ENCODE results near the gene SUOX.
"Not testable (repeated sequence)": the region's sequence is repeated elsewhere in the genome, so short reads cannot be mapped to it uniquely, and the experiment has no call there.

Gene SUOX

DNA sequence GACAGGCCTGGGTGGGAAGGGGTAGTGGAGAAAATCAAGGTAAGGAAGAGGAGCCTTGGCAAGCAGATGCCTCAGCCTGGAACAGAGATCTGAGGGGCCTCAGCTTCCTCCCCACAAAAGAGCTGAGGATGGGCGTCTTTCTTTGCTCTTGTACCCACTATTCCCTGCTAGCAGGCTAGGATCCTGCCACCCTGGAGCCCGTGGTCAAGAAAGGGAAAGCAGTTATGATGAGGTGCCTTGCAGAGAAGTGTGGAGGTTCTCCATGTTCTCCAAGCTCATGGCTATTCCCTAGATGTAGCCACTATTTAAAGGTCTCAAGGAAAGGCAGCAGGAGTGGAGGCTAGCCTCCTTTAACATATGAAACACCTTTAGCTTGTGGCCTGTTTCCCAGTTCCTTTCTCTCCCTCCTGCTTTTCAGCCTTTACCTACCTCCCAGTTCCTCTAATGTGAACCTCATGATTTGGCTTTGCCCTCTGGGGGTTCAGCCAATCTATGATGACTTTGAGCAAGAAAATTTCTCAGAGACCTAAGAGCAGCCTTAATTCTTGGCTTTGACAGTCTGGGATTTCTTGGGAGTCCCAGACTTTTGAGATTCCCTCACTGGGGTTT is 24.9 kb downstream of the SUOX start:
- DNase-seq = peak; percentile 56

DNA sequence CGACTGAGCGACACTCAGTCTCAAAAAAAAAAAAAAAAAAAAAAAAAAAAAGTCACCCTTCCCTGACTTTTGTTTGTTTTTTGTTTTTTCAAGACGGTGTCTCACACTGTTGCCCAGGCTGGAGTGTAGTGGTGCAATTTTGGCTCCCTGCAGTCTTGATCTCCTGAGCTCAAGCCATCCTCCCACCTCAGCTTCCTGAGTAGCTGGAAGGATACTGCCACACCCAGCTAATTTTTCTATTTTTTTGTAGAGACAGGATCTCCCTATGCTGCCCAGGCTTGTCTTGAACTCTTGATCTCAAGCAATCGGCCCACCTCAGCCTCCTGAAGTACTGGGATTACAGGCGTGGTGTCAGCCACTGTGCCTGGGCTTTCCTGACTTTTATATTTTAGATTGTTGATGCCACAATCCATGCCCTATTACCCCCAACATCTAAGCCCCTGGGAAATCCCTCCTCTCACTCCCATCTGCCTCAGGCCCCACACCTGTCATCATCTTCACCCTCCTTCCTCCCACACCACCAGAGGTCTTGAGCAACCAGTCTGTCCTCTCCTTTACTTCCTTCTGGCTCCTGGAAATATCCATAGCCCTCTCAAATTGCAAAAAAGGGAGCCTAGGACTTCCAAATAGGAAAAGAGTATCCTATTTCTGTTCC is 31.6 kb downstream of the SUOX start:
- DNase-seq = no peak

DNA sequence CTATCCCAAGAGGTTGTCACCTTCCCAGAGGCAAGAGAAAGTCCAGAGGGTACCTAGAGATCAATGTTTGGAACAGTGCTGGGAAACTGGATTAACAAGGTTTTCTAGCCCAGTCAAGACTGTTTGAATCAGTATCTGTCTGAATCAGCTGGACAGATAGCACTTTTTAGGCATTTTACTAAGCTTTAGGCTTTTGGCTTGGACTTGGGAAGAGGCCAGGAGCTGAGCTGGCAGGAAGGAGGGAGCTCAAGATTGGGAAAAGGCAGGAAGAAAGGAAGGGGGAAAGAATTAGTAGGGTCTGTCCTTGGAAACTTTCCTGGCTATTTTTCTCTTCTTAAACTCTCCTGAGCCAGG is 32.1 kb downstream of the SUOX start:
- no peak for DNase-seq

DNA sequence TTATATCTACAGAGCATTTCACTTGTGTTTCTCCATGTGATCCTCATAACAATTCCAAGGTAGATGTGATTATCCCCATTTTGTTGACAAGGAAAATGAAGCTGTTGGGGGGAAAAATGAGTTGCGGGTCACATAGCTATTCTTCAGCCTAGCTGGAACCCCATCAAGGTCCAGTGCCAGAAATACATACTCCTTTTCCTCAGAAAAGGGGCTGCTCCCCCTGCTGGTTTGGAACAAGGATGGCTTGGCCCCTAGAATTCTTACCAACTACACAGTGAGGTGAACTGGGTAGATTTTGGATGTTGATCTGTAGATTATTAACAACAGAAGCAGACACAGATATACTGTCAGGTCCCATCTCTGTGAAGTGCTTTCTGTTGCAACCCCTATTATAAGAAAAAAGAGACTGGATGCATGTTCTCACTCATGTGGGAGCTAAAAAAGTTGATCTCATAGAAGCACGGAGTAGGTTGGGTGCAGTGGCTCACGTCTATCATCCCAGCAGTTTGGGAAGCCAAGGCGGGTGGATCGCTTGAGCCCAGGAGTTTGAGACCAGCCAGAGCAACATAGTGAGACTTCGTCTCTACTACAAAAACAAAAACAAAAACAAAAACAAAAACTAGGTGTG is 32.7 kb downstream of the SUOX start:
- DNase-seq = peak; percentile 78

DNA sequence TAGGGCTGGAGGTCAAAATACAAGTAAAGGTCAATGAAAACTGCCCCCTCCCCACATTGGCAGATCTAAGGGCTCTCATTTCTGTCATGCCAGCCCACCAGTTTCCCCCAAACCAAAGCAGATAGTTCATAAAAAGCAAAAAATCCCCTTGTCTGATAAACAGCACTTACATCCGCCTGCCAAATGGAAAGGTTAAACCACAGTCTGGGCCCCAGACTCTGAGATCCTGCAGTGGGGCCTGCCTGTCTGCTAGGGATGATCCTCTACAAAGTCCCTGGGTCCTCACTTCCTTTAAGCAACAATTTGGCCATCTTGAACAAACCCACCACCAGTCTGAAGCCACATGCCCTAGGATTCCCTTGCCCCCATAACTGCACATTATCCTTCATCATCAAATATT is 34.9 kb downstream of the SUOX start:
- DNase-seq = no peak

DNA sequence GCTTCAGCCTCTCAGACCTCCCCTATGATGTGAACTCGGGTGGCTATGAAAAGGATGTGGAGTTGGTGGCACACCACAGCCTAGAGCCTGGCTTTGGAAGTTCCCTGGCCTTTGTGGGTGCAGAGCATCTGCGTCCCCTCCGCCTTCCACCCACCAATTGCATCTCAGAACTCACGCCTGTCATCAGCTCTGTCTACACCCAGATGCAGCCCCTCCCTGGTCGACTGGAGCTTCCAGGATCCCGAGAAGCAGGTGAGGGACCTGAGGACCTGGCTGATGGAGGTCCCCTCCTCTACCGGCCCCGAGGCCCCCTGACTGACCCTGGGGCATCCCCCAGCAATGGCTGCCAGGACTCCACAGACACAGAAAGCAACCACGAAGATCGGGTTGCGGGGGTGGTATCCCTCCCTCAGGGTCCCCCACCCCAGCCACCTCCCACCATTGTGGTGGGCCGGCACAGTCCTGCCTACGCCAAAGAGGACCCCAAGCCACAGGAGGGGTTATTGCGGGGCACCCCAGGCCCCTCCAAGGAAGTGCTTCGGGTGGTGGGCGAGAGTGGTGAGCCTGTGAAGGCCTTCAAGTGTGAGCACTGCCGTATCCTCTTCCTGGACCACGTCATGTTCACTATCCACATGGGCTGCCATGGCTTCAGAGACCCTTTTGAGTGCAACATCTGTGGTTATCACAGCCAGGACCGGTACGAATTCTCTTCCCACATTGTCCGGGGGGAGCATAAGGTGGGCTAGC is 37.7 kb downstream of the SUOX start:
- DNase-seq = no peak

DNA sequence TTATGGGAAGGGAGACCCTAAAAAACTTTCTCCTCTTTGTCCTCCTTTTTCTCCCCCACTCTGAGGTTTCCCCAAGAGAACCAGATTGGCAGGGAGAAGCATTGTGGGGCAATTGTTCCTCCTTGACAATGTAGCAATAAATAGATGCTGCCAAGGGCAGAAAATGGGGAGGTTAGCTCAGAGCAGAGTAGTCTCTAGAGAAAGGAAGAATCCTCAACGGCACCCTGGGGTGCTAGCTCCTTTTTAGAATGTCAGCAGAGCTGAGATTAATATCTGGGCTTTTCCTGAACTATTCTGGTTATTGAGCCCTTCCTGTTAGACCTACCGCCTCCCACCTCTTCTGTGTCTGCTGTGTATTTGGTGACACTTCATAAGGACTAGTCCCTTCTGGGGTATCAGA is 40.1 kb downstream of the SUOX start:
- no peak for DNase-seq

DNA sequence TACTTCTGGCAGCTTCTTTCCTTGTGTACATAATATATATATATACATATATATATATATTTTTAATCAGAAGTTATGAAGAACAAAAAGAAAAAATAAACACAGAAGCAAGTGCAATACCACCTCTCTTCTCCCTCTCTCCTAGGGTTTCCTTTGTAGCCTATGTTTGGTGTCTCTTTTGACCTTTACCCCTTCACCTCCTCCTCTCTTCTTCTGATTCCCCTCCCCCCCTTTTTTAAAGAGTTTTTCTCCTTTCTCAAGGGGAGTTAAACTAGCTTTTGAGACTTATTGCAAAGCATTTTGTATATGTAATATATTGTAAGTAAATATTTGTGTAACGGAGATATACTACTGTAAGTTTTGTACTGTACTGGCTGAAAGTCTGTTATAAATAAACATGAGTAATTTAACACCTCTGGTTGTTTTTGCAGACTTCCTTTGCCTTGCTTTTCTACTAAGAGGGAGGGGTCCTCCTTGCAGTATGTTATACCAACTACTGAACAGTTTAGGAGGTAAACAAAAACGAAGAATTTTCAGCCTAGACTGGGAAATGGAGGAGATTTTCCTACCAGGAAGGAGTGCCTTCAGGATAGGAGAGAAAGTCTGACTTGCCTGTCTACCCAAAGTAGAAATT is 41.1 kb downstream of the SUOX start:
- no peak for DNase-seq

DNA sequence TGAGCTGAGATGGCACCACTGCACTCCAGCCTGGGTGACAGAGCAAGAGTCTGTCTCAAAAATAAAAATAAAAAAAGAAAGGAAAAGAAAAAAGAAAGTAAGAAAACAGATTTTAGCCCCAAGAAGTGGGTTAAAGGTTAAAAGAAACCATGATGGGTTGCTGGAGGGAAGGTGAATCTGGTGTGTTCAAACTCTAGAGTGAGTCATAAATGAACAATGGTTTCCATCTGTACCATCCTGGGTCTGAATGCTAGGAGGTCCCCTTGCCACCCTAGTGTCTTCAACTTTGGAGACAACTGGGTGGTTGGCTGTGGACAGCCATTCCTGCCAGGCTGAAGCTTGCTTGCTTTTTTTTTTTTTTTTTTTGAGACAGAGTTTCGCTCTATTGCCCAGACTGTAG is 43.1 kb downstream of the SUOX start:
- no peak for DNase-seq

DNA sequence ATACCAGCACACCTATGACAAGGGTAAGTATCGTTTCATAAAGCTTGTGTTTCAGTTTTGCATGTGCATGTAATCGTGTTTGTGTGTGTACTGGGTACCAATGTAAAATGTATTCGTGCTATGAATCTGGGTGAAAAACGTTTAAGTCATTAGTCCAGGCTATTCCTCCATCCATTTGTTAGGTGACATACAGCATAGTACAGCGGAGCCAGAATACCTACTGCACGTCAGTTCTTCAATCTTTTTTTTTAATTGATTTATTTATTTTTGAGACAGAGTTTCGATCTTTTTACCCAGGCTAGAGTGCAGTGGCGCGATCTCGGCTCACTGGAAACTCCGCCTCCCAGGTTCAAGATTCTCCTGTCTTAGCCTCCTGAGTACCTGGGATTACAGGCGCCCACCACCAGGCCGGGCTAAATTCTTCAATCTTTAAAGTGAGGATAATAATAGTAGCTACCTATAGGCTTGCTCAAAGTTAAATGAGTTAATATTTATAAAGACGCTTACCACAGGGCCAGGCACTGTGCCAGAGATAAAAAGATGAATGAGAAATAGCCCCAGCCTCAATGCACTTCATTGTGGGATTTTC is 44.0 kb downstream of the SUOX start:
- DNase-seq = no peak

DNA sequence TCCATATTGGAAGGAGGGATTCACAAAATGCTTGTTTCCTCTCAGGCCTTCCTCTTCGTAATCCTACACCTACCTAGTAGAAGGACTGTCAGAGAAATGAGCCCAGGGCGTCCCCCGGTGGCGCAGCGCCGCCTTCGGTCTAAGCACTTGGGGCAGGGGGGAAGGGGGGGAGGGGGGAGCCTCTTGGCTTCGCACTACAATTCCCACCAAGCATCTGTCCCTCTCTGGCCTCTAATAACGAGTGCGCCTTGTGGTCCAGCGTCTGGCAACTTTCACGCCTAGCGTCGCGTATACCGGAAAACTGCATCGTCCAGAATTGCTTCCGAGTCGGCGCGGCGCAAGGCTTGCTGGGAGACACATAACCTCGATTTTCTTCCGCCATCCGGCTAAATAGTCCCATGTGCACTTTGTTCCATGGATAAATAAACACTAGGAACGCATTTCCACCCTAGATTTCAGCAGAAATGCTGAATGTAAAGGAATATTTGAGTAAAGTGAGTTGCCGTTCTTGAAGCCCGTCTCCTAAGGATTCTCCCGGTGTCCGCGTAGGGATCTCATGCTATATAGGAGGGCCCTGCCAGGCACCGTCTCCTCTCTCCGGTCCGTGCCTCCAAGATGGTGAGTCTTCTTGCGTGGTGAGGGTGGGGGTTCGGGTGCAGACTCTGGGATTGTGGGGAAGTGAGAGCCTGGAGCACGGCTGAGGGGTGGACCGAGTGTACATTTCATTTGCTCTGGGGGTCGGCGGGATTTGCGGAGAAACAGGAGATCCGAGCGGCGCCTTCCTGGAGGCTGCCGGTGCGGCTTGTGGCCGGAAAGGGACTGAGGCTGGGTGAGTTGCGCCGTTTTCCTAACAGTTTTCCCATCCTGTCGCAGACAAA is 44.7 kb downstream of the SUOX start, which contains the start of gene RPS26:
RPS26 (plus strand) TSS at position 367 of the 878 bp plus-strand sequence; CDS start at position 616, 249 bp downstream.
- peak; percentile 99 for DNase-seq

DNA sequence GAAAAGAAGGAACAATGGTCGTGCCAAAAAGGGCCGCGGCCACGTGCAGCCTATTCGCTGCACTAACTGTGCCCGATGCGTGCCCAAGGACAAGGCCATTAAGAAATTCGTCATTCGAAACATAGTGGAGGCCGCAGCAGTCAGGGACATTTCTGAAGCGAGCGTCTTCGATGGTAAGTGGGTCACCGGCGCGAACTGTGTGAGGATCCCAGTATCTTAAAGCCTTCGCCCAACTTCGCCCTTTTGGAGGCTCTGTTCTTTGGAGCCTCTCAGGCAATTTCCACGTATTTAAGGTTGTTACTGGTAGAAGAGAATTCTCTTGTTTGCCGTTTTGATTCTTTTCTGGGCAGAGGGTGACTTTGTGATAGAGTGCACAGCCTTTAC is 45.3 kb downstream of the SUOX start:
- DNase-seq = not testable (repeated sequence)

DNA sequence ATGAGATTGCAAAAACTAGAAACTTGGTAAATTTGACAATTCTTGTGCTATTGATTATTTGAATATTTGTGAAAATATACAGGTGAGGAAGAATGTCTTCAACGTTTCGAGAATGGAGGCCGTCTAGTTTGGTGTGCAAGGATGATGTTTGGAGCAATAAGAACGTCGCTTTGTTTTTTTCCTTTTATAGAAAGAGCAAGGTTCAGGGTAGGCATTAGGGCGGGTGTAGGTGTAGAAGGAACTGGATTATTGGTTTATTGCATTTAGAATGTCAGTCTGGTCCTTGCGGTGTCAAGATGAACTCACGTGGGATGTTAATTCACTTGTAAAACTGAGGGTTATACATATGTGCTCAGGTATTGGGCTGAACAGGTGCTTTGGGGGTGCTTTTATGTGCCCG is 45.8 kb downstream of the SUOX start:
- no peak for DNase-seq

DNA sequence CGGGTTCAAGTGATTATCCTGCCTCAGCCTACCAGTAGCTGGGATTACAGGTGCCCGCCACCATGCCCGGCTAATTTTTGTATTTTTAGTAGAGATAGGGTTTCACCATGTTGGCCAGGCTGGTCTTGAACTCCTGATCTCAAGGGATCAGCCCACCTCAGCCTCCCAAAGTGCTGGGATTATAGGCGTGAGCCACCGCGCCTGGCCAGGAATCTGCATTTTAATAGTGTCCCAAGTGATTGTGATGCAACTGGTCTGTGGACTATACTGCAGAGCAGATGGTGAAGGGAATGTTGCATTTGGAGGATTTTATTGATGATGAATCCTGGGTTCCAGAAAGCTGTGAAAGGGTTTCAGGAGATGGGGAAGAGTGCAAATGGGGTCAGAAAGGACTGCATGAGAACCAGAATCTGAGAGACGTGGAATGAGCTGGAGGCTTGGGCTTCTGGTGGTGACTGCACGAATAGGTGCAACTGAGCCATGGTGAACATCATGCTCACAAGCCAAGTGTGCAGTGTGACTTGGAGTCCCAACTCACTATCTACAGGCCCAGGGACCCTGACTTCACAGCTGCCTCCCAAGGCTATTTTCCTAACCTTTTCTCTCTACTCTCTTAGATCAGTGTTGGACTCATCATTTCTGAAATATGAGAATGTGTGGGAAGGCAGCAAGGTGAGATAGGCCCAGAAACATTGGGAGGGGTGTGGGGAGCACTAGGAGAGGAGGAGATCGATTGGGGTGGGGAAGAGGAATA is 49.1 kb downstream of the SUOX start:
- no peak for DNase-seq

DNA sequence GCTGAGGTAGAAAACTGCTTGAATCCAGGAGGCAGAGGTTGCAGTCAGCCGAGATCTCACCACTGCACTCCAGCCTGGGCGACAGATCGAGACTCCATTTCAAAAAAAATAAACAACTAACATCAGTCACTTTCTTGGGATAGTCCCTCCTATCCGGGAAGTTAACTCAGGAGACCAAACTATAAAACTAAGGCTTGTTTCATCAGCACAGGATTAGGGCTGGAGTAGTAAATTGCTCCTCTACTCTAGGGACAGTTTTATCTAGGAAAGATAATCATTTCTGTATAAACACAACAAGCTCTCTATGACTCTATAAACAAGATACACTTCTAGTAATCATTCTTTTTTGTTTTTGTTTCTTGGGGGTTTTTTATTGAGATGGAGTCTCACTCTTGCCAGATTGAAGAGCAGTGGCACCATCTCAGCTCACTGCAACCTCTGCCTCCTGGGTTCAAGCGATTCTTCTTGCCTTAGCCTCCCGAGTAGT is 56.4 kb downstream of the SUOX start:
- no peak for DNase-seq
